ENCODE results near the gene ARIH2.

The ARIH2 gene

DNA sequence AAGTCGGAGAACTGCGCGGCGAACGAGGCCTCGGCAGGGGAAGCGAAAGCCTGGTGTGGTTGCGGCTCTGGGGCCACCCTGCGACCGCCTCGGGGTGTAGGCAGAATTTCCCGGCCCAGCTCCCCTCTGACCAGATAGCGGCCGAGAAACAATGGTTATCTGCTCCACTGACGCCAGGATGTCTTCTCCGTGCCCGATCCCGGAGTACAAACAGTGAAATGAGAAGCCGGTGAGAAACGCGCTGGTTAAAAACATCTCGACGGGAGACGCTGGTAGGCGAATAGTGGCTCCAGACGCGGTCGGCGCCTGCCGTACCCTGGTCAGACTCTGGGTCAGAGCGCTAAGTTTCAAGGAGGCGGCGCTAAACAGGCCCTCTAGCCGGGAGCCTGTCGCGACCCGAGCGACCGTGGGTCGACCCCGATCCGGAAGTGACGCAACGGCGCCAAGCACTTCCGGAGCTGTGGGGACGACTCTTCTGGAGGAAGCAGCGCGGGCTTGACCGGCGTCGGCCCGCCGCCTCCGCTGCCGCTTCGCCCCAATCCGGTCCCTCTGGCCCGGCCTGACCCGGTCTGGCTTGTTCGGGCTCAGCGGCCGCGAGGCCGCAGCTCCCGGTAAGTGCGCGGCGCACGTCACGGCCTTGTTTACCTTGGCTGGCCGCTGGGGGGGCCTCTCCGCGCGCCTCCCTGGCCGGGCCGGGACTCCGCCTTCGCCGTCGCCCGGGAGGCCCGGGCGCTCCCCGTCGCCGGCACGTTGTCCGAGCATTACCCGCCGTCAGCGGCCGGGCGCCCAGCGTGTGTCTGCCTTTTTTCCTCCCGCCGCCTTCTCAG is at the start of gene ARIH2:
ARIH2 (plus strand) TSS at position 455 of the 827 bp plus-strand sequence. CDS start 8,717 bp downstream, outside the sequence.
- TF ChIP-seq, protein P1, sequence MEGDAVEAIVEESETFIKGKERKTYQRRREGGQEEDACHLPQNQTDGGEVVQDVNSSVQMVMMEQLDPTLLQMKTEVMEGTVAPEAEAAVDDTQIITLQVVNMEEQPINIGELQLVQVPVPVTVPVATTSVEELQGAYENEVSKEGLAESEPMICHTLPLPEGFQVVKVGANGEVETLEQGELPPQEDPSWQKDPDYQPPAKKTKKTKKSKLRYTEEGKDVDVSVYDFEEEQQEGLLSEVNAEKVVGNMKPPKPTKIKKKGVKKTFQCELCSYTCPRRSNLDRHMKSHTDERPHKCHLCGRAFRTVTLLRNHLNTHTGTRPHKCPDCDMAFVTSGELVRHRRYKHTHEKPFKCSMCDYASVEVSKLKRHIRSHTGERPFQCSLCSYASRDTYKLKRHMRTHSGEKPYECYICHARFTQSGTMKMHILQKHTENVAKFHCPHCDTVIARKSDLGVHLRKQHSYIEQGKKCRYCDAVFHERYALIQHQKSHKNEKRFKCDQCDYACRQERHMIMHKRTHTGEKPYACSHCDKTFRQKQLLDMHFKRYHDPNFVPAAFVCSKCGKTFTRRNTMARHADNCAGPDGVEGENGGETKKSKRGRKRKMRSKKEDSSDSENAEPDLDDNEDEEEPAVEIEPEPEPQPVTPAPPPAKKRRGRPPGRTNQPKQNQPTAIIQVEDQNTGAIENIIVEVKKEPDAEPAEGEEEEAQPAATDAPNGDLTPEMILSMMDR (IDR thresholded peaks at IDR 0.05; ENCODE audit: control insufficient read depth, extremely low read depth, insufficient read depth) = no peak
- DNase-seq (ENCODE audit: low read depth) = peak; percentile 83
- peak within 1 kb of the TSS; percentile 95 for H3K4me3 ChIP-seq (ENCODE audit: low read depth, low read length)

DNA sequence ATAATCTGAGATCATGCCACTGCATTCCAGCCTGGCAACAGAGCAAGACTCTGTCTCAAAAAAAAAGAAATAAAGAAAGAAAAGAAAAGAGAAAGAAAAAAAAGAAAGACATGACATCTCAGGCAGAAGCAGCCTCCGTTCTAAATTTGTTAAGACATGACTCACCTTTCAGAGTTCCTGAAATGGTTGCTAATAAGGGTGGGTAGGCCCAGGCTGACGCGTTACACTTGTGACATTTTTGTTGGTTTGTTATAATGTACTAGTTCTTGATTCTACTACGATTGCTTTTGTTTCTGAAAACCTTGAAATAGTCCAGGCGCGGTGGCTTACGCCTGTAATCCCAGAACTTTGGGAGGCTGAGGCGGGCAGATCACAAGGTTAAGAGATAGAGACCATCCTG is 41.0 kb upstream of the ARIH2 start:
- TF ChIP-seq, protein P1 (IDR thresholded peaks at IDR 0.05; ENCODE audit: control insufficient read depth, extremely low read depth, insufficient read depth) = no peak
- no peak overlapping the region for H3K4me3 ChIP-seq (ENCODE audit: low read depth, low read length)
- DNase-seq (ENCODE audit: low read depth) = no peak

GRCh38 chr3:48879307-48879993 is 39.2 kb upstream of the ARIH2 start:
- no peak overlapping the region for H3K4me3 ChIP-seq (ENCODE audit: low read depth, low read length)
- no peak for DNase-seq (ENCODE audit: low read depth)
- TF ChIP-seq, protein P1 (IDR thresholded peaks at IDR 0.05; ENCODE audit: control insufficient read depth, extremely low read depth, insufficient read depth) = no peak

GRCh38 chr3:48879994-48880377 is 38.7 kb upstream of the ARIH2 start:
- no peak overlapping the region for H3K4me3 ChIP-seq (ENCODE audit: low read depth, low read length)
- TF ChIP-seq, protein P1 (IDR thresholded peaks at IDR 0.05; ENCODE audit: control insufficient read depth, extremely low read depth, insufficient read depth) = no peak
- no peak for DNase-seq (ENCODE audit: low read depth)

DNA sequence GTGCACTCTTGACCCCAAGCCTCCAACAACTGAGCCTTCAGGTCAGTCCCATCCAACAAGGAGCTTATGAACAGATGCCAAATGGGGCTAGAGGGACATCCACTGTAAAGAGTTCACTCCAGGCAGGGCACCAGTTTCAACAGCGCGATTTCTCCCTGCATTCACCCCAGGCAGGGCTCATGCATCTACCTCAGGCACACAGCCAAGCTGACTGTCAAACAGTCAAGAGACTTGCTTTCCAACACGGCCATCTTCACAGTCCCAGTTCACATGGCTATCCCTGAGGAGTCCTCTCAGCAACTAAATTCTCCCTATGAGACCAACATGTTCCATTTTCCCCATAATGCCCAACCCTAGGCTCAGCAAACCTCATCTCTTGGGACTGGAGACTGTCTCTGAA is 37.6 kb upstream of the ARIH2 start:
- no peak for DNase-seq (ENCODE audit: low read depth)
- no peak overlapping the region for H3K4me3 ChIP-seq (ENCODE audit: low read depth, low read length)
- TF ChIP-seq, protein P1 (IDR thresholded peaks at IDR 0.05; ENCODE audit: control insufficient read depth, extremely low read depth, insufficient read depth) = no peak

DNA sequence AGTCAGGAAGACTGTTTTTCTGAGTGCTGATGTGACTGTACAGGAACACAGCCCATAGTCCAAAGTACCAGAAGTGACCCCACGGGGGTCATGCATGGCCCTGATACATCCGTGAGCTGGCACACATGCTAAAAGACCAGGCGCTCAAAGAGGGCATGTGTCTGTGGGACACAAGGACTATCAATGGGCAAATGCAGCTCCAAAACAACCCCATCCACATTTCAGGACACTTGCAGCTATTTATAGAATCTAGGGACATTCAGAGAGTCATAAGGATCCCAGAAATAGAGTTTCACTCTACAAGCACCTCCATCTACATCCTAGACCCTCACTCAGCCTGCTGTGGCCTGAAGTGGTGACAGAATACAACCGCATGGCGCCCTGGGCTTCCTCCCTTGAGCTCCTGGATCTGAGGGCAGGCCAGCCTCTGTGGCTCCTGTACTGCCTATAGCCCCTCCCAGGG is 37.0 kb upstream of the ARIH2 start:
- DNase-seq (ENCODE audit: low read depth) = no peak
- TF ChIP-seq, protein P1 (IDR thresholded peaks at IDR 0.05; ENCODE audit: control insufficient read depth, extremely low read depth, insufficient read depth) = no peak
- no peak overlapping the region for H3K4me3 ChIP-seq (ENCODE audit: low read depth, low read length)
